HG02840 (cell line): ENCODE results near the gene PRUNE2.

Experiments
- ATAC-seq: cut with Tn5 transposase; IDR thresholded peaks from one replicate; pipeline ENCODE4 v1.9.1; 2021; ENCODE audit warnings: mild to moderate bottlenecking, moderate library complexity, moderate number of reproducible peaks; ENCODE audit not compliant: unreplicated experiment, low FRiP score

Gene PRUNE2

GRCh38 chr9:76642701-76643209 is 263.2 kb downstream of the PRUNE2 start:
- no peak for ATAC-seq

- ATAC-seq = no peak
Observed at GRCh38 chr9:76642074-76642473, 263.8 kb downstream of the PRUNE2 start.

GRCh38 chr9:76638001-76638400 is 267.9 kb downstream of the PRUNE2 start:
- ATAC-seq = no peak

- ATAC-seq = no peak
Observed at GRCh38 chr9:76637416-76637815, 268.5 kb downstream of the PRUNE2 start.

GRCh38 chr9:76634356-76635054 is 271.4 kb downstream of the PRUNE2 start:
- no peak for ATAC-seq

GRCh38 chr9:76630916-76631315 is 275.0 kb downstream of the PRUNE2 start:
- no peak for ATAC-seq

- no peak for ATAC-seq
Observed at GRCh38 chr9:76629205-76629990, 276.5 kb downstream of the PRUNE2 start.

- no peak for ATAC-seq
Observed at GRCh38 chr9:76628155-76628554, 277.8 kb downstream of the PRUNE2 start.

- ATAC-seq = no peak
Observed at GRCh38 chr9:76626980-76627379, 278.9 kb downstream of the PRUNE2 start.

- ATAC-seq = no peak
Observed at GRCh38 chr9:76626141-76626540, 279.8 kb downstream of the PRUNE2 start.

- peak; percentile 92 for ATAC-seq
Observed at GRCh38 chr9:76624391-76625048, 281.4 kb downstream of the PRUNE2 start.

- no peak for ATAC-seq
Observed at GRCh38 chr9:76620996-76621395, 284.9 kb downstream of the PRUNE2 start.

- ATAC-seq = no peak
Observed at GRCh38 chr9:76620581-76620980, 285.3 kb downstream of the PRUNE2 start.

GRCh38 chr9:76619640-76620039 is 286.3 kb downstream of the PRUNE2 start:
- no peak for ATAC-seq

GRCh38 chr9:76619197-76619596 is 286.7 kb downstream of the PRUNE2 start:
- ATAC-seq = no peak

GRCh38 chr9:76618762-76619161 is 287.2 kb downstream of the PRUNE2 start:
- ATAC-seq = no peak

- no peak for ATAC-seq
Observed at GRCh38 chr9:76617497-76618175, 288.3 kb downstream of the PRUNE2 start.

GRCh38 chr9:76616780-76617179 is 289.1 kb downstream of the PRUNE2 start:
- no peak for ATAC-seq

GRCh38 chr9:76615177-76615603 is 290.7 kb downstream of the PRUNE2 start:
- ATAC-seq = no peak

- ATAC-seq = no peak
Observed at GRCh38 chr9:76613974-76614373, 291.9 kb downstream of the PRUNE2 start.
